GM23248 (cell line): Measurements from ENCODE around the gene NXF1. TPM values are rescaled to one million over a fixed set of nuclear protein-coding genes. Genes with fewer than 3 reads are reported as not detected.

Experiments
- DNase-seq: peaks from one replicate; pipeline ENCODE4 v3.0.0-alpha.2; 2015
- H2AFZ ChIP-seq: fragments of 200-600 bp; sonication (generic); 2 replicates; pipeline ENCODE4 v1.6.1; 2016; ENCODE audit warnings: antibody characterized with exemption
- H3F3A ChIP-seq: fragments of 200-600 bp; sonication (generic); 2 replicates; pipeline ENCODE4 v1.6.1; 2016; ENCODE audit warnings: mild to moderate bottlenecking, antibody characterized with exemption, mixed run types; ENCODE audit not compliant: insufficient read depth
- H3K27ac ChIP-seq: fragments of 200-600 bp; sonication (generic); 2 replicates; pipeline ENCODE4 v1.5.1; 2016; ENCODE audit warnings: mild to moderate bottlenecking
- H3K27me3 ChIP-seq: fragments of 200-600 bp; sonication (generic); replicated peaks from 2 replicates; pipeline ENCODE4 v1.6.1; 2016; ENCODE audit warnings: mild to moderate bottlenecking; ENCODE audit not compliant: insufficient read depth
- H3K36me3 ChIP-seq: fragments of 200-600 bp; sonication (generic); 2 replicates; pipeline ENCODE4 v1.6.1; 2016; ENCODE audit warnings: low read depth, mild to moderate bottlenecking
- H3K4me1 ChIP-seq: fragments of 200-600 bp; sonication (generic); 2 replicates; pipeline ENCODE4 v1.6.1; 2016; ENCODE audit warnings: mild to moderate bottlenecking; ENCODE audit not compliant: insufficient read depth
- H3K4me2 ChIP-seq: fragments of 200-600 bp; sonication (generic); one replicate; pipeline ENCODE4 v1.6.1; 2016; ENCODE audit warnings: mild to moderate bottlenecking; ENCODE audit not compliant: unreplicated experiment
- H3K4me3 ChIP-seq: fragments of 200-600 bp; sonication (generic); 2 replicates; pipeline ENCODE4 v1.5.1; 2016; ENCODE audit warnings: mild to moderate bottlenecking
- H3K79me2 ChIP-seq: fragments of 200-600 bp; sonication (generic); 2 replicates; pipeline ENCODE4 v1.6.1; 2016; ENCODE audit warnings: mild to moderate bottlenecking; ENCODE audit not compliant: insufficient read depth
- H3K9ac ChIP-seq: fragments of 200-600 bp; sonication (generic); 2 replicates; pipeline ENCODE4 v1.6.1; 2016; ENCODE audit warnings: mild to moderate bottlenecking
- H3K9me2 ChIP-seq: fragments of 200-600 bp; sonication (generic); 2 replicates; pipeline ENCODE4 v1.6.1; 2016; ENCODE audit warnings: mixed run types, mild to moderate bottlenecking, moderate library complexity; ENCODE audit not compliant: insufficient read depth
- H3K9me3 ChIP-seq: fragments of 200-600 bp; sonication (generic); one replicate; pipeline ENCODE4 v1.6.1; 2017; ENCODE audit warnings: low read depth
- H4K20me1 ChIP-seq: fragments of 200-600 bp; sonication (generic); 2 replicates; pipeline ENCODE4 v1.6.0; 2016; ENCODE audit not compliant: insufficient read depth
- EZH2 ChIP-seq: fragments of 200-600 bp; sonication (generic); IDR thresholded peaks from 2 replicates; pipeline ENCODE4 v1.6.1; 2018; ENCODE audit warnings: antibody characterized with exemption, mild to moderate bottlenecking; ENCODE audit not compliant: insufficient read depth, poor library complexity, severe bottlenecking
- EZH2phosphoT487 ChIP-seq: fragments of 200-600 bp; sonication (generic); IDR thresholded peaks from 2 replicates; pipeline ENCODE4 v1.6.1; 2018; ENCODE audit warnings: antibody characterized with exemption, moderate library complexity, mild to moderate bottlenecking, low read depth; ENCODE audit not compliant: insufficient read depth
- WGBS, 2 experiments: methylation state at CpG; one replicate each; pipeline ENCODE4 v1.1.6; 2015 to 2017; ENCODE audit warnings: low lambda C conversion rate in 2 of 2, low coverage in 1 of 2; ENCODE audit errors: missing lambda C conversion rate in 2 of 2; 5-methylcytosine and 5-hydroxymethylcytosine counted together
- in situ Hi-C: fragments of 300-500 bp; cut with MboI; formaldehyde crosslinking; loops from 2 replicates; pipeline ENCODE4 v1.15.0; 2020
- polyA plus RNA-seq: library from polyadenylated mRNA; unstranded; fragments of >200 nt; fragmentation: Nextera tagmentation; extraction: Ambion mirVana; gene quantifications from 2 replicates; pipeline ENCODE4 v1.2.1, GENCODE V29; 2016
- total RNA-seq: library from RNA; depleted of rRNA; stranded (reverse); fragments of >200 nt; shearing (Covaris generic); gene quantifications from 2 replicates; pipeline ENCODE4 v1.2.3, GENCODE V29; 2014

The NXF1 gene
- total and polyA plus RNA-seq, 2 experiments from 2014 or later: 32.0 to 53.3 TPM

DNA sequence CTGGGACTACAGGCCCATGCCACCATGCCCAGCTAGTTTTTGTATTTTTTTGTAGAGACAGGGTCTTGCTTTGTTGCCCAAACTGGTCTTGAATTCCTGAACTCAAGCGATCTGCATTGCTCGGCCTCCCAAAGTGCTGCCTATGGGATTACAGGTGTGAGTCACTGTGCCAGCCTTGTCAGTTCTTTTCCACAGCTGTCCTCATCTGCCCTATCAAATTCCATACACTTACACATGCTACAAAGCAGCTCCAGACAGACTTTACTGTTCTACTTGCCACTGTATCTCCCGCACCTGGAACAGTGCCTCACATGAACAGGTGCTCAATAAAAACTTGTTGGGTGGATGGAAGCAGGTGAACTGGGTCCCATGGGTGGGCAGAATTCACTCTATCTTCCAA lies 18.4 kb upstream of the NXF1 start:
- WGBS, 2 experiments: 75 to 88% methylated on average over 3 of the region's 3 CpGs
- 0 out of 2 replicates have a peak, but pooled peaks cover 6% of the 10 kb centered on the region for H3F3A ChIP-seq
- no peak for DNase-seq
- no peak overlapping the region for H3K4me3 ChIP-seq
- H3K4me1 ChIP-seq: no peaks in the 10 kb centered on the region
- no peaks in the 10 kb centered on the region for H3K9me3 ChIP-seq
- in situ Hi-C loops: no loop called here
- H2AFZ ChIP-seq: no peak overlapping the region
- H4K20me1 ChIP-seq: no peaks in the 10 kb centered on the region; the same call in 1 of the 2 replicates
- TF ChIP-seq EZH2 (no peak), EZH2phosphoT487 (no peak)
- no peak overlapping the region for H3K9ac ChIP-seq
- H3K79me2 ChIP-seq: peaks cover 65% of the 10 kb centered on the region
- no peak overlapping the region for H3K27ac ChIP-seq
- no peaks in the 10 kb centered on the region for H3K27me3 ChIP-seq
- H3K4me2 ChIP-seq: no peak overlapping the region
- H3K9me2 ChIP-seq: no peaks in the 10 kb centered on the region
- peaks cover 69% of the 10 kb centered on the region for H3K36me3 ChIP-seq

DNA sequence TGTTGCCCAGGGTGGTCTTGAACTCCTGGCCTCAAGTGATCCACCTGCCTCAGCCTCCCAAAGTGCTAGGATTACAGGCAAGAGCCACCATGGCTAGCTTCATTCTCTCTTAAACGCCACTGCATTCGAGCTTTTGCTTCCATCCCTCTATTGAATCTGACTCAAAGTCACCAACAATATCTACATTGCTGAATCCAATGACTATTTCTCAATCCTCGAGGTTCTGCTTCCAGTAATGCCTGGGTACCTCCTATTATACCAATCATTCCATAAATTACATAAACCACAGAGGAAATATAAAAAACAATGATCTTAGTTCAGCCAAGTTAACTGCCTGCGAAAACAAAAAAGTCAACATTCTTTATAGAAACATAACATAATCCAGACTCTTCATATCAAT lies 11.9 kb upstream of the NXF1 start:
- H3K4me1 ChIP-seq: no peaks in the 10 kb centered on the region
- no peaks in the 10 kb centered on the region for H3K9me3 ChIP-seq
- no peak overlapping the region for H3K4me2 ChIP-seq
- H3K27ac ChIP-seq: no peak overlapping the region
- WGBS, 2 experiments: 88 to 91% methylated on average over 4 of the region's 4 CpGs
- TF ChIP-seq EZH2phosphoT487: no peak
- no peak for TF ChIP-seq EZH2
- no peak overlapping the region for H3K9ac ChIP-seq
- peaks cover 19% of the 10 kb centered on the region; the same call in 1 of the 2 replicates for H3K79me2 ChIP-seq
- no peaks in the 10 kb centered on the region for H3K27me3 ChIP-seq
- H3K36me3 ChIP-seq: peaks cover 55% of the 10 kb centered on the region
- no peaks in the 10 kb centered on the region; the same call in 1 of the 2 replicates for H4K20me1 ChIP-seq
- H3F3A ChIP-seq: peaks cover 5% of the 10 kb centered on the region; the same call in 1 of the 2 replicates
- no peaks in the 10 kb centered on the region for H3K9me2 ChIP-seq
- no peak overlapping the region for H2AFZ ChIP-seq
- no peak for DNase-seq
- in situ Hi-C loops: no loop called here
- no peak overlapping the region for H3K4me3 ChIP-seq

GRCh38 chr11:62816557-62816956 lies 11.3 kb upstream of the NXF1 start:
- no peak overlapping the region for H3K27ac ChIP-seq
- no peak overlapping the region for H3K4me3 ChIP-seq
- H2AFZ ChIP-seq: no peak overlapping the region
- no peaks in the 10 kb centered on the region for H3K4me1 ChIP-seq
- no peak for DNase-seq
- no peaks in the 10 kb centered on the region for H3K9me2 ChIP-seq
- no peak overlapping the region for H3K9ac ChIP-seq
- no peaks in the 10 kb centered on the region for H3K9me3 ChIP-seq
- TF ChIP-seq EZH2phosphoT487: no peak
- TF ChIP-seq EZH2: no peak
- no peak overlapping the region for H3K4me2 ChIP-seq
- 95 to 98% methylated on average over 8 of the region's 8 CpGs for WGBS, 2 experiments
- H3K27me3 ChIP-seq: no peaks in the 10 kb centered on the region
- in situ Hi-C loops: no loop called here
- no peaks in the 10 kb centered on the region; the same call in 1 of the 2 replicates for H4K20me1 ChIP-seq
- H3K36me3 ChIP-seq: peaks cover 52% of the 10 kb centered on the region
- peaks cover 10% of the 10 kb centered on the region; the same call in 1 of the 2 replicates for H3F3A ChIP-seq
- H3K79me2 ChIP-seq: peaks cover 16% of the 10 kb centered on the region; the same call in 1 of the 2 replicates

- no peak for DNase-seq
- Histone ChIP-seq H3K4me2 (no peak overlapping the region), H3K4me3 (no peak overlapping the region), H3K27ac (no peak overlapping the region), H2AFZ (no peak overlapping the region), H3K27me3 (no peaks in the 10 kb centered on the region), H4K20me1 (no peaks in the 10 kb centered on the region), H3K4me1 (peaks cover 13% of the 10 kb centered on the region), H3K79me2 (no peaks in the 10 kb centered on the region), H3K9me2 (no peaks in the 10 kb centered on the region), H3K9ac (no peak overlapping the region), H3K36me3 (peaks cover 21% of the 10 kb centered on the region), H3F3A (peaks cover 43% of the 10 kb centered on the region), H3K9me3 (no peaks in the 10 kb centered on the region)
- WGBS, 2 experiments: 27 to 34% methylated on average over 2 of the region's 2 CpGs
- TF ChIP-seq EZH2 (no peak), EZH2phosphoT487 (no peak)
- in situ Hi-C loops: no loop called here
Measured at GRCh38 chr11:62811659-62812058, 6.4 kb upstream of the NXF1 start.

DNA sequence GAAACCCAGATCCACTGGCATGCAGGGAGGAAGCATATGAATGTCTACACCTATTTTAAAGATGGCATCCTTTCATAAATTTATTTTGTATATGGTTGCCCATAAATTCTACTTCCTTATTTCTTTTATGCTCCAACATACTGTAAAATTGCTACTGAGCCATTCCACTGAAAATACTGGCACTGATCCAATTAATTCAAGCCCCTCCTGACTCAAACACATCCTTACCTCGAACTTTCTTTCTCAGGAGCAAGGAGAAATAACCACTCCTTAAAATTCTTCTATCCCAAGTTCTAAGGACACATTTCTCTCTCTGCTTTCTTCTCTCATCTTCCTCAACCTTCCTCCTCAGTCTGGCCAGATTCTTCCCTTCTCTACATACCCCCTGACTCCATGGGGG lies 5.5 kb upstream of the NXF1 start:
- no peaks in the 10 kb centered on the region for H3K9me2 ChIP-seq
- no peaks in the 10 kb centered on the region for H3K9me3 ChIP-seq
- H3K36me3 ChIP-seq: peaks cover 12% of the 10 kb centered on the region
- no peaks in the 10 kb centered on the region for H4K20me1 ChIP-seq
- peaks cover 50% of the 10 kb centered on the region for H3F3A ChIP-seq
- H2AFZ ChIP-seq: no peak overlapping the region
- H3K27me3 ChIP-seq: no peaks in the 10 kb centered on the region
- H3K79me2 ChIP-seq: no peaks in the 10 kb centered on the region
- peaks cover 20% of the 10 kb centered on the region for H3K4me1 ChIP-seq
- no peak overlapping the region for H3K4me2 ChIP-seq
- H3K27ac ChIP-seq: no peak overlapping the region
- no peak for DNase-seq
- H3K9ac ChIP-seq: no peak overlapping the region
- 6 to 12% methylated on average over 1 of the region's 1 CpG for WGBS, 2 experiments
- H3K4me3 ChIP-seq: no peak overlapping the region
- TF ChIP-seq EZH2 (no peak), EZH2phosphoT487 (no peak)
- in situ Hi-C loops: no loop called here
